Measurements from ENCODE around the gene SLC5A2.

SLC5A2 gene

DNA sequence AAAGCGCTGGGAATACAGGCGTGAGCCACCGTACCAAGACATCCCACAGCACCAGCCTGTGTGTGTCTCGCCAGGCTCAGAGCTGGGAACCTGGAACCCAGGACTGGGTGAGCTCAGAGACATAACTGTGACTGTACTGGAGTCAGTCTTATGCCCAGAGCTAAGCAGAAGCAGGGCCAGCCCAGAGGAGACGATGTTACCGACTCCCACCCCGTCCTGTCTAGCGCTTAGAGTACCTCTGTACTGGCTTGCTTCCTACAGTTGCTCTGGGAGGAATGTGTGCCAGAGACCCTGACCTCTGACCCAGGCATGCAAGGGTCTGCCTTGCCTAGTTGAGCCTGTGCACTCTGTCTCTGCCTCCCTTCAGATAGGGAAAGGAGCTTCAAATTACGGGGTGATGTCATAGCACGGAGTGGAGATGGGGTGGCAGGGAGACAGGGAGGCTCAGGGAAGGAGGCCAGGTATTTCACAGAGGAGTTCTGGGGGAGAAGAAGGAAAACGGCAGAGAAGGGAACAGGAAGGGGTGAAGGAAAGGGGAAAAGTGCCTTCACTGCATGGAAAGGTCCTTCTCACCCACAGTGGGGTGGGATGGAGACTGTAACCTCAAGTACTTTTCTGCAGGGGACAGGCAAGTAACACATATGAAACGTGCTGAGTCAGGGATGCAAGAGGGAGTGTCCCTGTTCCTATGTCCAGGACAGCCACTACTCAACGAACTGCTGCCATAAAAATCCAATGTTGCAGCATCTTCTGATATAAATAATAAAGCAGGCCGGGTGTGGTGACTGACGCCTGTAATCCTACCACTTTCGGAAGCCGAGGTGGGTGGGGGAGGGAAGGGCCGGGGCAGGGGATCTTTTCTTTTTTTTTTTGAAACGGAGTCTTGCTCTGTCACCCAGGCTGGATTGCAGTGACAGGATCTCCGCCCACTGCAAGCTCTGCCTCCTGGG, 29.4 kb upstream of the SLC5A2 start:
- peak; percentile 67 to 78 for DNase-seq (ENCODE audit: low read depth in 2 of 2)
- H3K4me3 ChIP-seq (replicated peaks in 1 of 2; ENCODE audit: low read depth in 2 of 2, low read length in 2 of 2), result peak overlapping the region in 1 of 2 donors; percentile 12
- TF ChIP-seq, protein P1, sequence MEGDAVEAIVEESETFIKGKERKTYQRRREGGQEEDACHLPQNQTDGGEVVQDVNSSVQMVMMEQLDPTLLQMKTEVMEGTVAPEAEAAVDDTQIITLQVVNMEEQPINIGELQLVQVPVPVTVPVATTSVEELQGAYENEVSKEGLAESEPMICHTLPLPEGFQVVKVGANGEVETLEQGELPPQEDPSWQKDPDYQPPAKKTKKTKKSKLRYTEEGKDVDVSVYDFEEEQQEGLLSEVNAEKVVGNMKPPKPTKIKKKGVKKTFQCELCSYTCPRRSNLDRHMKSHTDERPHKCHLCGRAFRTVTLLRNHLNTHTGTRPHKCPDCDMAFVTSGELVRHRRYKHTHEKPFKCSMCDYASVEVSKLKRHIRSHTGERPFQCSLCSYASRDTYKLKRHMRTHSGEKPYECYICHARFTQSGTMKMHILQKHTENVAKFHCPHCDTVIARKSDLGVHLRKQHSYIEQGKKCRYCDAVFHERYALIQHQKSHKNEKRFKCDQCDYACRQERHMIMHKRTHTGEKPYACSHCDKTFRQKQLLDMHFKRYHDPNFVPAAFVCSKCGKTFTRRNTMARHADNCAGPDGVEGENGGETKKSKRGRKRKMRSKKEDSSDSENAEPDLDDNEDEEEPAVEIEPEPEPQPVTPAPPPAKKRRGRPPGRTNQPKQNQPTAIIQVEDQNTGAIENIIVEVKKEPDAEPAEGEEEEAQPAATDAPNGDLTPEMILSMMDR (IDR thresholded peaks at IDR 0.05; ENCODE audit: low read depth, low read length), result no peak

DNA sequence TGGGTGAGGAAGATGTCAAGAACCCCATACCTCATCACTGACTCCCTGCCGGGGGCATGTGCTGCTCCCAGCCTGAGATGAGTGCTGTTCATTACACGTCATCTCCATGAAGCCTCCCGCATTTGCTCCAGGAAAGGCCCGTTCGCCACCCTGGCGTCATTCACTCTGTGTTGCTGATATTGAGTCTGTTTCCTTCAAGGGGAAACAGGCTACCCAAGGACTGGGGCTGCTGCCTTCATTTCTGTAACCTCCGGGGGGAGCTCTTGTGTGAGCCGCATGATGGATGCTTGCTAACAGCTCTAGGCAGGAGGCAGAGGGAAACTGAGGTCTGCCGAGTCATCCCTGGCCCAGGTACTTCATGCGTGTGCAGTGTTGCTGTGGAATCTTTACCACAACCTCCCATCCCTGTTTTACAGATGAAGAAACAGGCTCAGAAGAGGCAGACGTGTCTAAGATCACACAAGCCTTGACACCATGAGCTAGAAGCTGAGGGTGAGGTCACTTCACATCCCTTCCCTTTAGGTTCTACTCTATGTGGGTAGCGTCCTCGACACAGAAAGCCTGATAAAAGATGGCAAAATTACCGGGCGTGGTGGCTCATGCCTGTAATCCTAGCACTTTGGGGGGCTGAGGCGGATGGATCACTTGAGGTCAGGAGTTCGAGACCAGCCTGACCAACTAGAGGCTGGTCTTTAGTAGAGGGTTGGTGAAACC, 27.2 kb upstream of the SLC5A2 start:
- DNase-seq (ENCODE audit: low read depth in 2 of 2), result peak in 1 of 2 donors; percentile 27
- H3K4me3 ChIP-seq (replicated peaks in 1 of 2; ENCODE audit: low read depth in 2 of 2, low read length in 2 of 2), result no peak overlapping the region
- TF ChIP-seq, protein P1 (IDR thresholded peaks at IDR 0.05; ENCODE audit: low read depth, low read length), result peak; percentile 15

DNA sequence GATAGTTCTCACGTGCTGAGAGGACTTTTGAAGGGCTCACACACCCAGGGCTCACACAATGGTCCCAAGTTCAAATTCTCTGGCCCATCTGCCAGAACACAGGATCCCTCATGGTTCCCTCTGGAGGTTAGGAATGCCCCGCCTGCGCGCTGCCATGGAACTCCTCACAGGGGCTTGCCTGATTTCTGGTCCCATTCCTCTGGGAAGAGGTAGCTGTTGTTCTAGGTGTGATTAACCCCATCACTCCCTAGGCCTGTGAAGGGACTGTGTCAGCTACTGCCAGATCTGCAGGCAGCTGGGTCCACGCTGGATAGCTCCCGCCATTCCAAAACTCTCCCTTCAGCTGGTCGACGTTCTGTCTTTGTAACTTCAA, 25.9 kb upstream of the SLC5A2 start:
- H3K4me3 ChIP-seq (replicated peaks in 1 of 2; ENCODE audit: low read depth in 2 of 2, low read length in 2 of 2), result no peak overlapping the region
- TF ChIP-seq, protein P1 (IDR thresholded peaks at IDR 0.05; ENCODE audit: low read depth, low read length), result no peak
- no peak for DNase-seq (ENCODE audit: low read depth in 2 of 2)

DNA sequence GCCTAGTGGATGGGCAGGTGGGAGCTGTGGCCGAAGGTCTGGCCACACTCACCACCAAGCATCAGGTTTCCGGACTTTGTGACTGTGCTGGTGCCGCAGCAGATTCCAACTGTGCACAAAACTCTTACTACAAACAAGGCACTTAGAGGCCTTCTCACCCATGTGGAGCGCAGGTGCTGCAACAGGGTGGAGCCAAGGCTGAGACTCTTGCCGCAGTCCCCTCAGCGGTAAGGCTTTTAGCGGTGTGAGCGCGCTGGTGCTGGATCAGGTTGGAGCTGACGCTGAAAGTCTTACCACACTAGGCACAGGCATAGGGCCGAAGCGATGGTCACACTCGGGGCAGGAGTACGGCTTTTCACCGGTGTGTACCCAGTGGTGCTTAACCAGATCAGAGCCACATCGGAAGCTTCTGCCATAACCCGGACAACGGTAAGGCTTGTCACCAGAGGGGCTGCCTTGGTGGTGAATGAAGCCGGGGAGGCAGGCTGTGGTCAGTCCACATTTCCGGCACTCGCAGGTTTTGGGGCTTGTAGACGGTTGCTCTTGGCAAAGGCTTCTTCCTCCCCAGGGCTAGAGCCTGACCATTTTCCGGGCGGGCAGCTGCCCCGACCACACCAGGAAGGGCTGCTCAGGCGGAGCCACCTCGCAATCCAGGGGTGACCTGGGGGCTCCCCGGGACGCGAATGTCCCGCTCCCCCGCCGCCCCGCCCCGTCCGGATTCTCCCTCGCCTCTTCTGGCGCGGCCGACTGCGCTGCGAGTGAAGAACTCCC, 24.7 kb upstream of the SLC5A2 start:
- TF ChIP-seq, protein P1 (IDR thresholded peaks at IDR 0.05; ENCODE audit: low read depth, low read length), result no peak
- H3K4me3 ChIP-seq (replicated peaks in 1 of 2; ENCODE audit: low read depth in 2 of 2, low read length in 2 of 2), result peak overlapping the region; percentile 81 to 82
- peak; percentile 49 to 58 for DNase-seq (ENCODE audit: low read depth in 2 of 2)

DNA sequence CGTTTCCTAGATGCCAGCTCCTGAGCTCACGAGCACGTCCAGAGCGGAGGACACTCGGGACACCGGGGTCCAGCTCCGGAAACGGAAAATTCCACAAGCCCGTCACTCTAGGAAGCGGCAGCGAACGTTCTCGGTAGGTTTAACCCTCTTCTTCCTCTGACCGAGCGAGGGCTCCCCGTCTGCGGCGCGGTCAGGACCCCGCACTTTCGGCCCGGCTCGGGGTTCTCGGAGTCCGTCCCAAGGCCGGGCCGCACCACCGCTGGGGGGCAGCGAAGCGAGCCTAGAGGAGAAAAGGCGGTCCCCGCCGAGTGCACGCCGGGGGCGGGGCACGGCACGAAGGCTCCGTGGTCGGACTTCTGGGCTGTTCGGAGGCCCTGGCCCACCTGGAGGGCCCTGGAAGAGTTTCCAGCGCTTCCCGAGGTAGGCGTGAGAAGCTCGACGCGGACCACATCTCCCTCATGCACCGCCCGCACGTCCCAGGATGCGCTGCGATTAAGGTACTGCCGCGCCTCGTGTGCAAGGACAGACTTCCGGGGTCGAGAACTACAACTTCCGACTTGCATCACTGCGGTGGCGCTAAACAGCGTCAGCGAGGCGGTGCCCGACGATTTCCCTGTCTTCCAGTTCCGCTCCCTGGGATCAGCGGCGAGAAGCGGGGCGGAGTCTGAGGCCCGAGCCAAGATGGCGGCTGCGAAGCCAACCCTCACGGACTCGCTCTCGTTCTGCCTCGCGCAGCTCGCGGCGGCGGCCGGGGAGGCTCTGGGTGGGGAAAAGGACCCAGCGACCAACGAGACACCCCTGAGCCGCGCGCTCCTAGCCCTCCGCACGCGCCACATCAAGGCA, 23.9 kb upstream of the SLC5A2 start, which contains the start of gene ARMC5:
Gene ARMC5, plus strand, starts transcription at position 658 of the 843 bp plus-strand sequence. Its CDS starts 24 bp downstream, at position 682.
- peak; percentile 99 for DNase-seq (ENCODE audit: low read depth in 2 of 2)
- TF ChIP-seq, protein P1 (IDR thresholded peaks at IDR 0.05; ENCODE audit: low read depth, low read length), result peak; percentile 48
- peak within 1 kb of the TSS; percentile 81 to 82 for H3K4me3 ChIP-seq (replicated peaks in 1 of 2; ENCODE audit: low read depth in 2 of 2, low read length in 2 of 2)
